Activated CD4-positive, alpha-beta T cell treated with anti-CD3 and anti-CD28 coated beads, Interleukin-2, amount 10 ng/mL, durations not matched to agents 7 days and 5 days (primary cell): ENCODE data around the gene CDC42. TPM values are rescaled to one million over a fixed set of nuclear protein-coding genes. Genes with fewer than 3 reads are reported as not detected.

Source experiments
- CTCF ChIA-PET: fragments of 350-600 bp; sonication (Branson Sonifier 250); formaldehyde crosslinking; loops from one replicate; lab custom pipeline; 2021; ENCODE audit warnings: antibody characterized with exemption; lab: Charles Lee
- POLR2A ChIA-PET: fragments of 350-600 bp; sonication (Branson Sonifier 250); formaldehyde crosslinking; loops from one replicate; lab custom pipeline; 2021; ENCODE audit warnings: antibody characterized with exemption; lab: Charles Lee
- DNase-seq: peaks from one replicate; pipeline ENCODE4 v3.0.0-alpha.2; 2020
- H3K27ac Mint-ChIP-seq: one replicate; pipeline ENCODE4 v1.8.0; 2021; ENCODE audit warnings: mild to moderate bottlenecking, moderate library complexity, mixed read lengths
- H3K27me3 Mint-ChIP-seq: one replicate; pipeline ENCODE4 v1.8.0; 2021; ENCODE audit warnings: mixed read lengths
- H3K36me3 Mint-ChIP-seq: one replicate; pipeline ENCODE4 v1.8.0; 2021; ENCODE audit warnings: low read depth, mixed read lengths
- H3K4me1 Mint-ChIP-seq: one replicate; pipeline ENCODE4 v1.8.0; 2021; ENCODE audit warnings: mixed read lengths
- H3K4me3 Mint-ChIP-seq: one replicate; pipeline ENCODE4 v1.8.0; 2021; ENCODE audit warnings: mild to moderate bottlenecking, moderate library complexity, mixed read lengths
- H3K9me3 Mint-ChIP-seq: one replicate; pipeline ENCODE4 v1.8.0; 2021; ENCODE audit warnings: mixed read lengths
- total RNA-seq, 2 experiments: library from RNA; stranded (reverse); gene quantifications; one replicate each; pipeline ENCODE4 v1.2.3, GENCODE V29; 2021

CDC42 gene
- total RNA-seq, 2 experiments from 2014 or later: 378 to 413 TPM

- Mint-ChIP-seq H3K4me1 (peaks cover 69% of the 10 kb centered on the region), H3K27ac (peak overlapping the region; percentile 11)
These were observed 3.5 kb downstream of the CDC42 start for GRCh38 chr1:22056043-22056442.

GRCh38 chr1:22056936-22057335 is 4.4 kb downstream of the CDC42 start:
- DNase-seq: no peak
- Mint-ChIP-seq H3K9me3 (no peaks in the 10 kb centered on the region), H3K27ac (no peak overlapping the region), H3K36me3 (peaks cover 45% of the 10 kb centered on the region), H3K4me1 (peaks cover 64% of the 10 kb centered on the region), H3K4me3 (no peak overlapping the region), H3K27me3 (no peaks in the 10 kb centered on the region)
- CTCF ChIA-PET: interaction anchor here (1.1 kb wide), 1 partner anchor 9 kb away, joined by 3 read pairs; no protein-coding TSS in a partner anchor
- POLR2A ChIA-PET: no interaction called here

More at GRCh38 chr1:22056043-22056442, 3.5 kb downstream of the CDC42 start:
- CTCF ChIA-PET: interaction anchor here (0.7 kb wide), 1 partner anchor 881 kb away, joined by 4 read pairs; no protein-coding TSS in a partner anchor
- Mint-ChIP-seq H3K4me3 (peak overlapping the region; percentile 65), H3K9me3 (no peaks in the 10 kb centered on the region), H3K36me3 (peaks cover 45% of the 10 kb centered on the region), H3K27me3 (no peaks in the 10 kb centered on the region)
- DNase-seq: no peak
- POLR2A ChIA-PET: no interaction called here

- no peak overlapping the region for H3K27ac Mint-ChIP-seq
- H3K4me1 Mint-ChIP-seq: peaks cover 66% of the 10 kb centered on the region
- no peak overlapping the region for H3K4me3 Mint-ChIP-seq
- no peaks in the 10 kb centered on the region for H3K27me3 Mint-ChIP-seq
- H3K36me3 Mint-ChIP-seq: peaks cover 50% of the 10 kb centered on the region
- POLR2A ChIA-PET: no interaction called here
- H3K9me3 Mint-ChIP-seq: no peaks in the 10 kb centered on the region
- DNase-seq: no peak
- CTCF ChIA-PET: interaction anchor here (1.1 to 1.2 kb wide), 2 partner anchors 8 to 18 kb away, joined by 3 read pairs; no protein-coding TSS in a partner anchor
These were observed 5.4 kb downstream of the CDC42 start for GRCh38 chr1:22057861-22058260.

- ChIA-PET POLR2A (no interaction called here), CTCF (interaction anchor here (1.5 kb wide), 1 partner anchor 40 kb away, joined by 3 read pairs; no protein-coding TSS in a partner anchor)
- no peaks in the 10 kb centered on the region for H3K27me3 Mint-ChIP-seq
- H3K4me3 Mint-ChIP-seq: no peak overlapping the region
- H3K9me3 Mint-ChIP-seq: peaks cover 2% of the 10 kb centered on the region
- H3K36me3 Mint-ChIP-seq: peaks cover 59% of the 10 kb centered on the region
- H3K4me1 Mint-ChIP-seq: peaks cover 75% of the 10 kb centered on the region
- DNase-seq: no peak
- H3K27ac Mint-ChIP-seq: peak overlapping the region; percentile 13
These were observed 12.4 kb downstream of the CDC42 start for GRCh38 chr1:22064751-22065402.

GRCh38 chr1:22071511-22071910 is 19.0 kb downstream of the CDC42 start:
- Mint-ChIP-seq H3K27ac (no peak overlapping the region), H3K4me3 (no peak overlapping the region), H3K36me3 (peaks cover 66% of the 10 kb centered on the region), H3K4me1 (peaks cover 76% of the 10 kb centered on the region), H3K27me3 (no peaks in the 10 kb centered on the region), H3K9me3 (peaks cover 4% of the 10 kb centered on the region)
- CTCF ChIA-PET: interaction anchor here (0.6 to 2.4 kb wide), 3 partner anchors 18 to 50 kb away, joined by 3 to 7 read pairs (median 3); partner anchors contain the start of gene CDC42
- no peak for DNase-seq
- POLR2A ChIA-PET: no interaction called here

GRCh38 chr1:22074803-22075202 is 22.3 kb downstream of the CDC42 start:
- Mint-ChIP-seq H3K4me3 (no peak overlapping the region), H3K9me3 (peaks cover 3% of the 10 kb centered on the region), H3K27me3 (no peaks in the 10 kb centered on the region), H3K36me3 (peaks cover 65% of the 10 kb centered on the region), H3K27ac (no peak overlapping the region), H3K4me1 (peaks cover 82% of the 10 kb centered on the region)
- CTCF ChIA-PET: no interaction called here
- no peak for DNase-seq
- POLR2A ChIA-PET: no interaction called here

- Mint-ChIP-seq H3K4me1 (peaks cover 84% of the 10 kb centered on the region), H3K36me3 (peaks cover 63% of the 10 kb centered on the region), H3K4me3 (no peak overlapping the region), H3K27me3 (no peaks in the 10 kb centered on the region), H3K27ac (peak overlapping the region; percentile 5), H3K9me3 (no peaks in the 10 kb centered on the region)
- no peak for DNase-seq
- CTCF ChIA-PET: interaction anchor here (0.9 kb wide), 1 partner anchor 15 kb away, joined by 3 read pairs; no protein-coding TSS in a partner anchor
- POLR2A ChIA-PET: interaction anchor here (1.2 kb wide), 1 partner anchor 50 kb away, joined by 3 read pairs; no protein-coding TSS in a partner anchor
These were observed 23.2 kb downstream of the CDC42 start for GRCh38 chr1:22075718-22076117.

- H3K4me3 Mint-ChIP-seq: no peak overlapping the region
- POLR2A ChIA-PET: interaction anchor here (1.2 kb wide), 1 partner anchor 51 kb away, joined by 3 read pairs; no protein-coding TSS in a partner anchor
- H3K4me1 Mint-ChIP-seq: peaks cover 84% of the 10 kb centered on the region
- peaks cover 62% of the 10 kb centered on the region for H3K36me3 Mint-ChIP-seq
- H3K27me3 Mint-ChIP-seq: no peaks in the 10 kb centered on the region
- DNase-seq: no peak
- no peak overlapping the region for H3K27ac Mint-ChIP-seq
- CTCF ChIA-PET: no interaction called here
- H3K9me3 Mint-ChIP-seq: no peaks in the 10 kb centered on the region
These were observed 23.8 kb downstream of the CDC42 start for GRCh38 chr1:22076346-22076745.

GRCh38 chr1:22077728-22078127 is 25.2 kb downstream of the CDC42 start:
- DNase-seq: no peak
- ChIA-PET CTCF (no interaction called here), POLR2A (no interaction called here)
- H3K27me3 Mint-ChIP-seq: no peaks in the 10 kb centered on the region
- H3K36me3 Mint-ChIP-seq: peaks cover 65% of the 10 kb centered on the region
- peak overlapping the region; percentile 44 for H3K27ac Mint-ChIP-seq
- peaks cover 82% of the 10 kb centered on the region for H3K4me1 Mint-ChIP-seq
- H3K9me3 Mint-ChIP-seq: no peaks in the 10 kb centered on the region
- no peak overlapping the region for H3K4me3 Mint-ChIP-seq

- Mint-ChIP-seq H3K36me3 (peaks cover 64% of the 10 kb centered on the region), H3K4me3 (no peak overlapping the region), H3K27ac (peak overlapping the region; percentile 28), H3K9me3 (no peaks in the 10 kb centered on the region), H3K27me3 (no peaks in the 10 kb centered on the region), H3K4me1 (peaks cover 79% of the 10 kb centered on the region)
- POLR2A ChIA-PET: no interaction called here
- CTCF ChIA-PET: no interaction called here
- no peak for DNase-seq
These were observed 25.6 kb downstream of the CDC42 start for GRCh38 chr1:22078133-22078532.

- H3K27ac Mint-ChIP-seq: no peak overlapping the region
- ChIA-PET CTCF (interaction anchor here (1.0 kb wide), 1 partner anchor 26 kb away, joined by 3 read pairs; no protein-coding TSS in a partner anchor), POLR2A (no interaction called here)
- DNase-seq: no peak
- H3K4me3 Mint-ChIP-seq: no peak overlapping the region
- no peaks in the 10 kb centered on the region for H3K27me3 Mint-ChIP-seq
- H3K4me1 Mint-ChIP-seq: peaks cover 76% of the 10 kb centered on the region
- peaks cover 66% of the 10 kb centered on the region for H3K36me3 Mint-ChIP-seq
- H3K9me3 Mint-ChIP-seq: no peaks in the 10 kb centered on the region
These were observed 27.7 kb downstream of the CDC42 start for GRCh38 chr1:22080191-22080590.

GRCh38 chr1:22088331-22088730 is 35.8 kb downstream of the CDC42 start:
- Mint-ChIP-seq H3K4me3 (peak overlapping the region; percentile 46), H3K36me3 (peaks cover 77% of the 10 kb centered on the region), H3K9me3 (no peaks in the 10 kb centered on the region), H3K27ac (peak overlapping the region; percentile 47), H3K4me1 (peaks cover 85% of the 10 kb centered on the region), H3K27me3 (no peaks in the 10 kb centered on the region)
- no peak for DNase-seq
- ChIA-PET CTCF (interaction anchor here (0.6 kb wide), 1 partner anchor 843 kb away, joined by 5 read pairs; no protein-coding TSS in a partner anchor), POLR2A (no interaction called here)

- H3K27me3 Mint-ChIP-seq: no peaks in the 10 kb centered on the region
- DNase-seq: no peak
- no peaks in the 10 kb centered on the region for H3K9me3 Mint-ChIP-seq
- ChIA-PET CTCF (interaction anchor here (1.8 kb wide), 1 partner anchor 17 kb away, joined by 5 read pairs; no protein-coding TSS in a partner anchor), POLR2A (no interaction called here)
- peaks cover 75% of the 10 kb centered on the region for H3K36me3 Mint-ChIP-seq
- peak overlapping the region; percentile 46 for H3K4me3 Mint-ChIP-seq
- H3K4me1 Mint-ChIP-seq: peaks cover 86% of the 10 kb centered on the region
- peak overlapping the region; percentile 47 for H3K27ac Mint-ChIP-seq
These were observed 36.6 kb downstream of the CDC42 start for GRCh38 chr1:22089134-22089571.
